ENCODE measurements around the gene E2F1. TPM values are rescaled to one million over a fixed set of nuclear protein-coding genes. Genes with fewer than 3 reads are reported as not detected.

E2F1 gene
- total and polyA plus RNA-seq, 2 donors (not counting 3 experiments of a cell fraction or from before 2014, with no cell fraction given), result 20.7 to 29.6 TPM

- H3K9me1 ChIP-seq (replicated peaks; ENCODE audit: control insufficient read depth, extremely low read depth, insufficient read depth, low read length), result no peaks in the 10 kb centered on the region
- dilution Hi-C loops (cut with MboI; ENCODE audit: extremely low pct_ligation_motif_present, low sequenced_read_pairs) (no loop called here), intact Hi-C loops (cut with micrococcal nuclease) (no loop called here)
- no peaks in the 10 kb centered on the region for H3K9me3 ChIP-seq (replicated peaks; ENCODE audit: control insufficient read depth, insufficient read depth, low read length)
- no peak overlapping the region for H3K4me2 ChIP-seq (ENCODE audit: insufficient read depth, low read length)
- no TSS peak for BruUV-seq (replicated peaks)
- H3K9ac ChIP-seq (replicated peaks; ENCODE audit: extremely low read depth, insufficient read depth, low read length), result no peak overlapping the region
- no peak overlapping the region for H3K27ac ChIP-seq (ENCODE audit: insufficient read depth, low read depth, low read length)
- H3K36me3 ChIP-seq (ENCODE audit: control insufficient read depth in 2 of 2, extremely low read depth in 1 of 2, insufficient read depth in 2 of 2, low read length in 2 of 2), result peaks cover 0 to 2% of the 10 kb centered on the region in 2 experiments
- no peaks in the 10 kb centered on the region for H3K27me3 ChIP-seq (ENCODE audit: control insufficient read depth in 2 of 2, insufficient read depth in 2 of 2, low read length in 2 of 2)
- POLR2A ChIA-PET, result no interaction called here
- DNase-seq (ENCODE audit: low read depth, low spot score), result no peak
- TF ChIP-seq MAX (IDR thresholded peaks at IDR 0.05; ENCODE audit: insufficient read depth, insufficient read length) (no peak), JUN (IDR thresholded peaks at IDR 0.05; ENCODE audit: borderline replicate concordance, insufficient read depth, insufficient read length, low read depth) (no peak), FOS (IDR thresholded peaks at IDR 0.05; ENCODE audit: borderline replicate concordance, insufficient read depth, low read length) (no peak), POLR2AphosphoS5 (IDR thresholded peaks at IDR 0.05; ENCODE audit: insufficient read depth, low read depth, low read length) (no peak), GATA2 (IDR thresholded peaks at IDR 0.05; ENCODE audit: insufficient read depth, insufficient read length, low read depth, low read length) (no peak), POLR2A (IDR thresholded peaks at IDR 0.05; ENCODE audit: low read depth, low read length) (no peak)
- TF ChIP-seq, protein P1, sequence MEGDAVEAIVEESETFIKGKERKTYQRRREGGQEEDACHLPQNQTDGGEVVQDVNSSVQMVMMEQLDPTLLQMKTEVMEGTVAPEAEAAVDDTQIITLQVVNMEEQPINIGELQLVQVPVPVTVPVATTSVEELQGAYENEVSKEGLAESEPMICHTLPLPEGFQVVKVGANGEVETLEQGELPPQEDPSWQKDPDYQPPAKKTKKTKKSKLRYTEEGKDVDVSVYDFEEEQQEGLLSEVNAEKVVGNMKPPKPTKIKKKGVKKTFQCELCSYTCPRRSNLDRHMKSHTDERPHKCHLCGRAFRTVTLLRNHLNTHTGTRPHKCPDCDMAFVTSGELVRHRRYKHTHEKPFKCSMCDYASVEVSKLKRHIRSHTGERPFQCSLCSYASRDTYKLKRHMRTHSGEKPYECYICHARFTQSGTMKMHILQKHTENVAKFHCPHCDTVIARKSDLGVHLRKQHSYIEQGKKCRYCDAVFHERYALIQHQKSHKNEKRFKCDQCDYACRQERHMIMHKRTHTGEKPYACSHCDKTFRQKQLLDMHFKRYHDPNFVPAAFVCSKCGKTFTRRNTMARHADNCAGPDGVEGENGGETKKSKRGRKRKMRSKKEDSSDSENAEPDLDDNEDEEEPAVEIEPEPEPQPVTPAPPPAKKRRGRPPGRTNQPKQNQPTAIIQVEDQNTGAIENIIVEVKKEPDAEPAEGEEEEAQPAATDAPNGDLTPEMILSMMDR (IDR thresholded peaks at IDR 0.05; ENCODE audit: extremely low read depth in 1 of 2, insufficient read depth in 1 of 2, low read depth in 1 of 2, low read length in 2 of 2), result no peak
- no peaks in the 10 kb centered on the region for H4K20me1 ChIP-seq (replicated peaks; ENCODE audit: control insufficient read depth, extremely low read depth, insufficient read depth, low read length)
- FAIRE-seq, result no peak
- H3K4me1 ChIP-seq (ENCODE audit: control insufficient read depth, extremely low read depth, insufficient read depth, low read length), result no peaks in the 10 kb centered on the region
- no peaks in the 10 kb centered on the region for H3K79me2 ChIP-seq (ENCODE audit: control insufficient read depth, insufficient read depth, low read length)
- CTCF ChIA-PET, result no interaction called here
- no peak overlapping the region for H2AFZ ChIP-seq (ENCODE audit: low read depth, low read length)
- H3K4me3 ChIP-seq (replicated peaks in 1 of 3; ENCODE audit: insufficient read depth in 1 of 3, low read depth in 1 of 3, low read length in 3 of 3), result no peak overlapping the region
These were observed 23.2 kb upstream of the E2F1 start for GRCh38 chr20:33709398-33709797.
